OCI-LY1 (cell line): ENCODE results near the gene HNRNPL.
A peak's percentile ranks its signal among the peaks of the same experiment; 100 is the strongest.
"Not testable (repeated sequence)": the region's sequence is repeated elsewhere in the genome, so short reads cannot be mapped to it uniquely, and the experiment has no call there.

Experiments used
- H2AFZ ChIP-seq: fragments of 200-600 bp; sonication (generic), shearing (Covaris generic); 2 replicates; pipeline ENCODE4 v1.6.0; 2014; ENCODE audit warnings: antibody characterized with exemption, mild to moderate bottlenecking, low read length
- H3F3A ChIP-seq: fragments of 200-600 bp; sonication (generic), shearing (Covaris generic); 2 replicates; pipeline ENCODE4 v1.6.0; 2014; ENCODE audit warnings: mild to moderate bottlenecking, antibody characterized with exemption, low read length, moderate library complexity; ENCODE audit not compliant: insufficient read depth
- H3K27ac ChIP-seq: fragments of 200-600 bp; sonication (generic); 2 replicates; pipeline ENCODE4 v1.5.1; 2014; ENCODE audit warnings: low read length, mixed run types, mild to moderate bottlenecking, low read depth; ENCODE audit not compliant: poor library complexity, severe bottlenecking
- H3K27me3 ChIP-seq: fragments of 200-600 bp; sonication (generic); 2 replicates; pipeline ENCODE4 v1.6.0; 2014; ENCODE audit warnings: antibody characterized with exemption, mild to moderate bottlenecking, low read length, moderate library complexity; ENCODE audit not compliant: insufficient read depth
- H3K36me3 ChIP-seq: fragments of 200-600 bp; sonication (generic); 2 replicates; pipeline ENCODE4 v1.6.1; 2014; ENCODE audit warnings: mild to moderate bottlenecking, antibody characterized with exemption, low read length, moderate library complexity, mixed read lengths; ENCODE audit not compliant: insufficient read depth
- H3K4me1 ChIP-seq: fragments of 200-600 bp; sonication (generic); 2 replicates; pipeline ENCODE4 v1.5.1; 2014; ENCODE audit warnings: mild to moderate bottlenecking, low read length, moderate library complexity; ENCODE audit not compliant: insufficient read depth, severe bottlenecking
- H3K4me2 ChIP-seq: fragments of 200-600 bp; sonication (generic), shearing (Covaris generic); 2 replicates; pipeline ENCODE4 v1.6.1; 2014; ENCODE audit warnings: low read length
- H3K4me3 ChIP-seq: fragments of 200-600 bp; sonication (generic); 2 replicates; pipeline ENCODE4 v1.5.1; 2014; ENCODE audit warnings: low read length, low read depth, mild to moderate bottlenecking, mixed read lengths; ENCODE audit not compliant: poor library complexity, severe bottlenecking
- H3K79me2 ChIP-seq: fragments of 200-600 bp; shearing (Covaris generic); 2 replicates; pipeline ENCODE4 v1.6.1; 2016; ENCODE audit warnings: mixed run types, low read length, mixed read lengths; ENCODE audit not compliant: insufficient read depth
- H3K9ac ChIP-seq: fragments of 200-600 bp; sonication (generic), shearing (Covaris generic); 2 replicates; pipeline ENCODE4 v1.6.1; 2014; ENCODE audit warnings: mild to moderate bottlenecking, low read length, mixed read lengths
- H3K9me2 ChIP-seq: fragments of 200-600 bp; sonication (generic), shearing (Covaris generic); 2 replicates; pipeline ENCODE4 v1.6.1; 2014; ENCODE audit warnings: low read depth, mild to moderate bottlenecking, low read length, mixed read lengths
- H3K9me3 ChIP-seq: fragments of 200-600 bp; shearing (Covaris generic); 2 replicates; pipeline ENCODE4 v1.6.1; 2014; ENCODE audit warnings: low read length, mixed read lengths
- H4K20me1 ChIP-seq: fragments of 200-600 bp; sonication (generic), shearing (Covaris generic); 2 replicates; pipeline ENCODE4 v1.6.0; 2016; ENCODE audit warnings: mild to moderate bottlenecking, low read length; ENCODE audit not compliant: insufficient read depth
- CTCF ChIP-seq: fragments of 200-600 bp; sonication (generic), shearing (Covaris generic); IDR thresholded peaks from 2 replicates; pipeline ENCODE4 v1.5.1; 2017; ENCODE audit warnings: mild to moderate bottlenecking, antibody characterized with exemption, low read length, moderate library complexity, mixed read lengths
- EZH2 ChIP-seq: fragments of 200-600 bp; sonication (generic), shearing (Covaris generic); IDR thresholded peaks from 2 replicates; pipeline ENCODE4 v1.8.0; 2017; ENCODE audit warnings: borderline replicate concordance, mixed run types, mild to moderate bottlenecking, antibody characterized with exemption, low read length, moderate library complexity, mixed read lengths

HNRNPL gene

GRCh38 chr19:38867171-38867780 lies 17.5 kb upstream of the HNRNPL start:
- Histone ChIP-seq H3K9ac (no peak overlapping the region), H2AFZ (no peak overlapping the region), H3K27me3 (no peaks in the 10 kb centered on the region), H3K4me3 (no peak overlapping the region), H3K4me2 (no peak overlapping the region), H3K9me2 (no peaks in the 10 kb centered on the region), H3K79me2 (no peaks in the 10 kb centered on the region), H3F3A (no peaks in the 10 kb centered on the region), H3K4me1 (peaks cover 60% of the 10 kb centered on the region), H3K9me3 (no peaks in the 10 kb centered on the region), H3K36me3 (0 out of 2 replicates have a peak, but pooled peaks cover 6% of the 10 kb centered on the region), H4K20me1 (no peaks in the 10 kb centered on the region), H3K27ac (peak overlapping the region; percentile 94)
- TF ChIP-seq EZH2 (no peak), CTCF (no peak)

GRCh38 chr19:38862321-38863059 lies 12.7 kb upstream of the HNRNPL start:
- no peak overlapping the region for H3K4me2 ChIP-seq
- no peak for TF ChIP-seq EZH2
- no peak for TF ChIP-seq CTCF

GRCh38 chr19:38861368-38861767 lies 11.6 kb upstream of the HNRNPL start:
- TF ChIP-seq EZH2, result no peak
- Histone ChIP-seq H3K79me2 (no peaks in the 10 kb centered on the region), H3K36me3 (no peaks in the 10 kb centered on the region), H3K4me1 (peaks cover 67% of the 10 kb centered on the region), H3K9me3 (no peaks in the 10 kb centered on the region), H3K9ac (no peak overlapping the region), H3K4me2 (no peak overlapping the region), H4K20me1 (no peaks in the 10 kb centered on the region), H3K4me3 (no peak overlapping the region), H3K9me2 (no peaks in the 10 kb centered on the region), H3K27me3 (no peaks in the 10 kb centered on the region), H3K27ac (no peak overlapping the region), H2AFZ (no peak overlapping the region), H3F3A (peaks cover 10% of the 10 kb centered on the region; the same call in 1 of the 2 replicates)

More at GRCh38 chr19:38862321-38863059, 12.7 kb upstream of the HNRNPL start:
- no peaks in the 10 kb centered on the region for H3K36me3 ChIP-seq
- peaks cover 65% of the 10 kb centered on the region for H3K4me1 ChIP-seq
- H3K9ac ChIP-seq, result no peak overlapping the region
- no peak overlapping the region for H3K4me3 ChIP-seq
- H3K79me2 ChIP-seq, result no peaks in the 10 kb centered on the region
- H3K9me2 ChIP-seq, result no peaks in the 10 kb centered on the region
- peak overlapping the region; percentile 94 for H3K27ac ChIP-seq
- no peak overlapping the region for H2AFZ ChIP-seq
- no peaks in the 10 kb centered on the region for H3K9me3 ChIP-seq
- peaks cover 3% of the 10 kb centered on the region; the same call in 1 of the 2 replicates for H3F3A ChIP-seq
- H4K20me1 ChIP-seq, result no peaks in the 10 kb centered on the region
- no peaks in the 10 kb centered on the region for H3K27me3 ChIP-seq

GRCh38 chr19:38859631-38860204 lies 9.9 kb upstream of the HNRNPL start:
- Histone ChIP-seq H3K27ac (peak overlapping the region; percentile 92), H3K4me1 (peaks cover 51% of the 10 kb centered on the region), H3F3A (peaks cover 10% of the 10 kb centered on the region; the same call in 1 of the 2 replicates), H3K9ac (peak overlapping the region; percentile 41; the same call in 1 of the 2 replicates), H3K4me3 (peak overlapping the region; percentile 43), H3K4me2 (peak overlapping the region; percentile 60)
- not testable (repeated sequence) for H4K20me1 ChIP-seq, H3K79me2 ChIP-seq, H3K27me3 ChIP-seq, H3K9me3 ChIP-seq, H3K36me3 ChIP-seq, H2AFZ ChIP-seq, H3K9me2 ChIP-seq
